Measurements from ENCODE around the gene TBX6. TPM values are rescaled to one million over a fixed set of nuclear protein-coding genes. Genes with fewer than 3 reads are reported as not detected.
"Not testable (repeated sequence)": the region's sequence is repeated elsewhere in the genome, so short reads cannot be mapped to it uniquely, and the experiment has no call there.

The TBX6 gene
- total RNA-seq, result 0.17 and 0.23 TPM in 2 replicates

GRCh38 chr16:30091474-30092372 lies at the start of gene TBX6:
TSS of gene TBX6 (minus strand) at chr16:30091924. CDS start at chr16:30091193, 731 bp downstream.
- peak; percentile 96 for DNase-seq

- no peak for DNase-seq
Observed at GRCh38 chr16:30139583-30140481, 48.1 kb upstream of the TBX6 start.

DNA sequence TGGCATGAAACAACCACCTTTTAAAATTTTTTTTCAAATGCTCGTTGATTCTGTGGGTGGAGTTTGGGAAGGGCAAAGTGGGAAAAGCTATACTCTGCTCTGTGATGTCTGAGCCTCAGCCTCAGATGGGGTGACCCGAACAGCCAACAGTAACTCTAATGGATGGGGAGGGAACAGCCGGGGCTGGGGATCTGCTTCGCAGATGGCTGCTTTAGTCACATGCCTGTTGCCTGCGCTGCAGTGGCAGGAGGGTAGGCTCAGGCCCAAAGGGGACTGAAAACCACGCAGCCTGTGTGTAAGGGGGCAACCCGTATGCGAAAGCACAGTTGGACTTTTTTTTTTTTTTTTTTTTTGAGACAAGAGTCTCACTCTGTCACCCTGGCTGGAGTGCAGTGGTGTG lies 46.2 kb upstream of the TBX6 start:
- no peak for DNase-seq

DNA sequence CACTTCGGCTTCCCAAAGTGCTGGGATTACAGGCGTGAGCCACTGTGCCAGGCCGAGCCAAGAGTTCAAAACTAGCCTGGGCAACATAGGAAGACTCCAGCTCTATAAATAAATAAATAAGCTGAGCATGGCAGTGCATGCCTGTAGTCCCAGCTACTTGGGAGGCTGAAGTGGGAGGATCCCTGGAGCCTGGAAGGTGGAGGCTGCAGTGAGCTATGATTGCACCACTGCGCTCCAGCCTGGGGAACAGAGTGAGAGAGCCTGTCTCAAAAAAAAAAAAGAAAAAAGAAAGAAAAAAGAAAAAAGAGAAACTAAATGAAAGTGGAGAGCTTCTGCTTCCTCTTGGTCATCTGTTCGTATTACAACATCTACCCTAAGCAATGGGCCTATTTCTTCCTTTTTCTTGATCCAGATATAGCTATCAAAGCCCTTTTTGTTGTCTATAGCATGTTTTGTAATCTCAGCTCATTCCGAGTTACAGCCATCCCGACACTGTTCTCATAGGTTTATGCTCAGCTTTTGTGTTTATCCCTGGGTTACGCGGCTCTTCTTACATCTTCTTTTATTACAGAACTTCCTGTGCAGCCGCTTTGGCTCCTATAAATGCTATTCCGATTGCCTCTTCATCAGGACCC lies 45.4 kb upstream of the TBX6 start:
- DNase-seq, result no peak

GRCh38 chr16:30132591-30132990 lies 40.9 kb upstream of the TBX6 start:
- no peak for DNase-seq

DNA sequence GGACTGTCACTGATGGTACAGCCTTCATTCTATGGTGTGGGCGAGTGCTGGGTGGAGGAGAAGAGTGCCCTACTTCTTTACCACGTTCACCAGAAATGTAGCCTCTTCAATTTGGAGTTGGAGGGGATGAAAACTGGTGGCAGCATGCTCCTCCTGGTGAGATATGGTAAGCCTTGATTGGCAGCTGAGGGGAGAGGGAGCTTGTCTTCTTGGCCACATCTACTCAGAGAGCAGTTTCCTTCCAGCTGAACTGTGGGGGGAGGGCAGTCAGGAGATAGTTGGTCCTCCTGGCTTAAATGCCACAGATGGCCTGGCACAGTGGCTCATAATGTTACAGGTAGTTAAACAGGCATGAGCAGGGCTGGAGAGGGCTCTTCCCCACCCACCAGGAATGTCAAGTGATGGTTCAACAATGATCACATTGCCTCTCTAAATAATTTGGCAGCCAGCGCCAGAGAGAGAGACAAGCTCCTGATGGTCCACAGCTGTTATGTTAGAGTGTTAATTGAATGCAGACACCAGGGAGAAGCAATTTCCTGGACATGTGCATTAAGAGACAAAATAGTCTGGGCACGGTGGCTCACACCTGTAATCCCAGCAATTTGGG lies 40.2 kb upstream of the TBX6 start:
- no peak for DNase-seq

DNA sequence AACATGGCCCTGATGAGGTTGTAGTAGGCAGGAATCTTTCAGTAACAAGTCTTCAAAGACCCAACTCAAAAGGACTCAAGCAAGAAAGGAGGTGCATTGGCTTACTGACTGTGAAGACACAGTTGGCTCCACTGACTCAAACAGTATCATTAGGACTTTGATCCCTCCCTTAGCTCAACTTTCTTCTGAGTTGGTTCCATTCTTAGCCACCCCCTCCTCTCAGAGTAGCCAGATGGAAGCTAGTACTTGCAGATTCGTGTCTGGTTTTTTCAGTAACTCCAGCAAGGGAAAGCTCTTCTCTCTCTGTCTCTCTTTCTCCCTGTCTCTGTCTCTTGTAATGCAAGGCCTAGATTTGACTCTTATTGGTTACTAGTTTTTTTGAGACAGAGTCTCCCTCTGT lies 36.3 kb upstream of the TBX6 start:
- DNase-seq, result no peak

DNA sequence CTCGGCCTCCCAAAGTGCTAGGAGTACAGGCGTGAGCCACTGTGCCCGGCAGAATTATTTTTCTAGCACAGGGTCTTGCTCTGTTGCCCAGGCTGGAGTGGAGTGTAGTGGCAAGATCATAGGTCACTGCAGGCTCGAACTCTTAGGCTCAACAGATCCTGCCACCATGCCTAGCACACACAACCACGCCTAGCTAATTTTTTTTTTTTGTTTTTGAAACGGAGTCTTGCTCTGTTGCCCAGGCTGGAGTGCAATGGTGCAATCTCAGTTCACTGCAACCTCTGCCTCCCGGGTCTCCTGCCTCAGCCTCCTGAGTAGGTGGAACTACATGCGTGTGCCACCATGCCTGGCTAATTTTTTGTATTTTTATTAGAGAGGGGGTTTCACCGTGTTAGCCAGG lies 34.0 kb upstream of the TBX6 start:
- DNase-seq, result not testable (repeated sequence)

GRCh38 chr16:30124985-30125379 lies 33.3 kb upstream of the TBX6 start:
- DNase-seq, result no peak

DNA sequence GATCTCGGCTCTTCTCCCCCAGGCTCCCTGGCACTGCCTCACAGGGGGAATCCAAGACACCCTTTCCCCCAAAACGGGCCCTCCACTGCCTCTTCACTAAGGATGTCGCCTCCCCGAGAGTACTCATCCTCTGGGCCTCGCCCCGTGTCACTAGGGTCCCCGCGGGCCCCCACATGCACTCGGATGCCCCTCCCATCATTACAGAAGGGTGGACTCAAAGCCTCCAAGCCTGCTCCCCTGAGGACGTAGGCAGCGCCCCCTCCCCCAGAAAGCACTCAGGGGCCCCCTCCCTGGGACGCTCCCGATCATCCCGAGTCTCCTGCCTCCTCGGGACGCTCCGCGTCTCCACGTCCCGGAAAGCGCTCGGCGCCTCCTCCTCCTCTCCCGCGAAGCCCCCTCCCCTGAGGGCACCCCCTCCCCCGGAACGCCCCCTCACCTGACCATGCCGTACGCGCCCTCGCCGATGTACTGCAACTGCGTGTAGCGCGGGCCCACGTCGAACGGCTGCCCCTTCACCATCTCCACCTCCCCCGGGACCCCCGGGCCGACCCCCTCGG lies 31.0 kb upstream of the TBX6 start:
- DNase-seq, result peak; percentile 42

DNA sequence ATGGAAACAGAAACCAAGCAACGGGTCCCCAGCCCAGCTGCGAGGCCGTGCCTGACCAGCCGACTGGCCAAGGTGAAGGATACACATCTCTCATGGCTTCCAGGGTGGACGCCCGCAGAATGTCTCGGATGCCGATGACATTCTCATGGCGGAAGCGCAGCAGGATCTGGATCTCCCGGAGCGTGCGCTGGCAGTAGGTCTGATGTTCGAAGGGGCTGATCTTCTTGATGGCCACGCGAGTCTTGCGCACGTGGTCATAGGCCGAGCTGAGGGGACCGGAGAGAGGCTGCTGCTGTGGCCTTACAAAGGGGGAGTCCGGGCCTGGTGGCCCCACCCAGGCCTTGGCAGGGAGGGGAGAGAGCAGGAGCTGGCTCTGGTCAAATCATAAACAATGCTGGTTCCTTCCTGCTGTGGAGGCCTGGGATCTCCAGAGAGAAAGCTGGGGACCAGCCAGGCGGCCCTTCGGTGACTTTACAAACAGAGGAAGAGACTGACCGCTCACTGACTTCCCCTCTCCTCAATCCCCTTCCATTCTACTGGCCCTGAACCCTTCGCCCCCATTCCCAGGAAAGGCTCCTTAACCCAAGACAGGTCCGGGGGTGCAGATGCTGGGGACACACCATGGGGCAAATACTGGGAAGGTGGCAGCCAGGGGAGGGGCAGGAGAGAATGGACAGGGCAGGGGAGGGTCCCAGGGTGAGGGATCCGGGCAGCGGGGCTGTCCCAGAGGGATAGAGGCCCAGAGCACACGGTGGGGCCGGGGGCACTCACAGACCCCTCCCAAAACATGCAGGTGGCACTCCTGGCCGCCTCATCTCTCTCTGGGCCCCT lies 30.2 kb upstream of the TBX6 start:
- DNase-seq, result peak; percentile 72

- no peak for DNase-seq
Observed at GRCh38 chr16:30120340-30121105, 28.8 kb upstream of the TBX6 start.

- DNase-seq, result no peak
Observed at GRCh38 chr16:30119428-30119827, 27.7 kb upstream of the TBX6 start.

DNA sequence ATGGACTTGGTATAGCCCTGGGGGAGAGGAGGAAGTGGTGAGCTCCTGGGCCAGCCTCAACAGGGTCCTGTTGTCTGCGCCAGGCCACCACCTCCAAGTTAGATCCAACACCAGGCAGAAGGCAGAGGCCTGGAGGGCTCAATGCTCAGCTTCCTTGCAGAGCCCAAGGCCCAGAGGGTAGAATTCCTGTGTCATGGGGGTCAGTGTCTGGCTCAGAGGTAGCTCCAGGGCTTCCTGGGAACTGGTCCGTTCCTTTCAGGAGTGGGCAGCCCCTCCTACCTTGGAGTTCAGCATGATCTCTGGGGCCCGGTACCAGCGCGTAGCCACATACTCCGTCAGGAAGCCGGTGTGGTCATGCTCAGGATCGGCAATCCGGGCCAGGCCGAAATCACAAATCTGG lies 26.0 kb upstream of the TBX6 start:
- no peak for DNase-seq

- DNase-seq, result no peak
Observed at GRCh38 chr16:30116291-30117207, 24.8 kb upstream of the TBX6 start.

DNA sequence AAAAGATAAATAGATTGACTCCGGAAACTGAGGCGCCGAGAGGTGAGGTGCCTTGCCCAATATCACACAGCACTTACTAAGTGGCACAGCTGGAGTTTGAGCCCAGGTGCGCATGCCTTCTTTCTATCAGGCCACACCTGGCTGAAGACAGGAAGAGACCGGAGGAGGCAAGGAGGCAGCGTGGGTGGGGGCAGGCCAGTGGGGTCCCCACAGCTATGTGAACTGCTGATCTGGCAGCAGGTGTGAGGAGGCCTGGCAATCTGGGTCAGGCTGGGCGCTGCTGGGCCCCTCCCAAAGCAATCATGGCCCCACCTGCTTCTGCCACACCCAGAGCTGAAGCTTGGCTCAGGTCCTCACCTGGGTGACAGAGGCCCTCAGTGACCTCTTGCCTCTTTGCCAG lies 23.5 kb upstream of the TBX6 start:
- no peak for DNase-seq

GRCh38 chr16:30114833-30115232 lies 23.1 kb upstream of the TBX6 start:
- not testable (repeated sequence) for DNase-seq

- no peak for DNase-seq
Observed at GRCh38 chr16:30114411-30114810, 22.7 kb upstream of the TBX6 start.

DNA sequence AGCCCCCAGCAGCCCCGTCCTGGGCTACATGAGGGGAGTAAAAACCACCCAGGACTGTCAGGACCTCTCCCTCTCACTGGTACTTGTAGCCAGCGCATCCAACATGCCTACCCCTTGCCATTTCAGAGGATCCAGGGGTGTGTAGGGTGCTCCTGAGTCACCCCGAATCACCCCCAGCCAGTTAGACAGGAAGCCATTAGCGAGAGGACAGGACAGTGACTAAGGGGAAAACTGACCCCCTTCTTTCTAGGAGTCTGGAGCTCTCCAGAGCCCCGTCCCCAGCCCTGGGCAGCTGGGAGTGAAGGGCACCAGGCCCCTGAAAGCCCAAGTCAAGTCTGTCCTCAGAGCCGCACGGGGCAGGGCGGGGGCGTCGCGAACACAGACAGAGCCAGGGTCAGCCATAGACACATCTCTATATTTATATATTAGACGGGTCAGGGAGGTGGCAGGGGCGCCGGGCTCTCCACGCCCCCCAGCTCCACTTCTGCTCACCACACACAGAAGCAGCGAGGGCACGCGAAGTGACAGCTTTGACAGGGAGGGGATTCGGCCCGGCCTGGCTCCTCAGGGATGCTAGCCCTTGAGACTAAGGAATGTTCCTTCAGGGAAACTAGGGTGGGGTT lies 22.1 kb upstream of the TBX6 start:
- no peak for DNase-seq
